Suppressor macrophage (primary cell): ENCODE results near the gene TNRC6A.
"Not testable (repeated sequence)": the region's sequence is repeated elsewhere in the genome, so short reads cannot be mapped to it uniquely, and the experiment has no call there.

Source experiments
- DNase-seq, 4 experiments: peaks; one replicate each; pipeline ENCODE4 v3.0.0-alpha.2; 2020 to 2022

TNRC6A gene

DNA sequence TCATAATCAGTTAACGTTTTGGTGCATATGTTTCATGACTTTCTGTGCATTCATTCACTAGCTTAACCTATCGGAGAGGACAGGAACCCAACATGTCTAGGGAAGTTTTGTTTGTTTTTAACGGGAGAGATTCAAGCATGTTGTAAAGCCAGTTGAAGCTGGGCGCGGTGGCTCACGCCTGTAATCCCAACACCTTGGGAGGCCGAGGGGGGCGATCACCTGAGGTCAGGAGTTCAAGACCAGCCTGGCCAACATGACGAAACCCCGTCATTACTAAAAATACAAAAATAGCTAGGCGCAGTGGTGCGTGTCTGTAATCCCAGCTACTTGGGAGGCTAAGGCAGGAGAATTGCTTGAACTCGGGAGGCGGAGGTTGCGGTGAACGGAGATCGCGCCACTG is 1.4 kb upstream of the TNRC6A start:
- DNase-seq = no peak

DNA sequence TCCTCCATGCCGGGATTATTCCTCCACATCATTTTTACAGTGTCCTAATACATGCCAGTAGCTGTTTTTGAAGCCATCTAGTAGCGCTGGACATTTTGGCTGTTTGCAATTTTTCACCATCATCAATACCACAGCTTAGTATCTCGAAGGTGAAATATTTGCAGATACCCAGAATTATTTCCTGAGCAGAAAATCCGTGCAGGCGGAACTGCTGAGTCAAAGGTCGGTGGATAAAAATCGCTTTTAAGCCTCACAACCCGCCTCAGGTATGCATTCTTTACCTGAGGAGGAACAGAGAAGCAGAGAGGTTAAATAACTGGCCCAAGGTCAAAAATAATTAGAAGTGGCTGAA is 584 bp upstream of the TNRC6A start:
- no peak for DNase-seq

DNA sequence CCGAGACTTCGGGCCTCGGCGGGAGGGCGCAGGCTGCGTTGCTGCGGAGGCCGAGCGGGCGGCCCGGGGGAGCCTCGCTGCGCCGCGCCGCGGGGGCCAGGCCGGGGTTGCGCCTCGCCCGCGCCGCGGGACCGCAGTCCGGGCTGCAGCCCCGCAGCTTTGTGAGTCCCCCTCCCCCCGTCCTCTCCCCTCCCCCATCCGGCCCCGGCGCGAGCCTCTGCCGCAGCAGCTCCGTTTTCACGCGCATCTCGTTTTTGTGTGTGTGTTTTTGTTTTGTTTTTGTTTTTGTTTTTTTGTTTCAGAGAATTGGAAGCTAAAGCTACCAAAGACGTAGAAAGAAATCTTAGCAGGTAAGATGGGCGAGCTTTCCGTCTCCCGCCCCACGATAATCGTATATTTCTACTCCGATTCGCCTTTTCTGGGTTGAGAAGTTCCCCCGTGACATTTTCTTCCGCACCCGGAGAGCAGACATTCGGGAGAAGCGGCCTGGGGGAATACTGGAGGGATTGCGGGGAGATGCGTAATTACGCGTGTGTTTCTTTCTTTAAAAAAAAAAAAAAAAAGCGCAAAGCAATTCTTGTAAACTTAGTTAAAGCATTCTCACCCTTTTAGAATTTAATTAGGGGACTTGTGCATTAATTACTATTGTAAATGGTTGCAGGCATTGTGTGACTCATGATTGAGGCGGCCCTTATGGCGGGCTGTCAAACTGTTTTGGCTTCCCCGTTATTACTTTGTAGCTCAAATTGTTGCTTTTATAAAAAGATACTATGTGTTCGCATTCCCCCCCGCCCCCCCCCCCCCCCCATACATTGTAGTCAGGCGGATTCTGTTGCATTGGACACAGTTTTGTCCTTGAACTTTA is 732 bp downstream of the TNRC6A start:
- DNase-seq = peak; percentile 27 to 39 (median 39)

DNA sequence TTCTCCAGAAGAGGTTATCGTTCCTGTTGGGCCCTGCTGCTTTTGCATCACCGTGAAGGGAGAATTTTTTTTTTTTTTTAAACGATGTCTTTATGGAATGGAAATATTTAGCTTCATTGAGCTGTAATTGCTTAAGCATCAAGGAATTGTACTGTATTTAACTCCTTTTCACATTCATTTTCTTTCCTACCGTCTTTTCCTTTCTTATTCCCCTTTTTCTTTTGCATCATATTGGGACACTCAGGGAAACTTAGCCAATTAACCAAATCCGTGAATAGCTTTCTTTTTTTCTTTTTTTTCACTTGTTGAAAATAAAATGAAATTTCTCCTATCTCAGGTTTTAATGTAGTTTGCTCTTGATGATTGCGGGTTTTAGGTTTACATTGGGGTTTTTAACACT is 1.5 kb downstream of the TNRC6A start:
- no peak for DNase-seq

DNA sequence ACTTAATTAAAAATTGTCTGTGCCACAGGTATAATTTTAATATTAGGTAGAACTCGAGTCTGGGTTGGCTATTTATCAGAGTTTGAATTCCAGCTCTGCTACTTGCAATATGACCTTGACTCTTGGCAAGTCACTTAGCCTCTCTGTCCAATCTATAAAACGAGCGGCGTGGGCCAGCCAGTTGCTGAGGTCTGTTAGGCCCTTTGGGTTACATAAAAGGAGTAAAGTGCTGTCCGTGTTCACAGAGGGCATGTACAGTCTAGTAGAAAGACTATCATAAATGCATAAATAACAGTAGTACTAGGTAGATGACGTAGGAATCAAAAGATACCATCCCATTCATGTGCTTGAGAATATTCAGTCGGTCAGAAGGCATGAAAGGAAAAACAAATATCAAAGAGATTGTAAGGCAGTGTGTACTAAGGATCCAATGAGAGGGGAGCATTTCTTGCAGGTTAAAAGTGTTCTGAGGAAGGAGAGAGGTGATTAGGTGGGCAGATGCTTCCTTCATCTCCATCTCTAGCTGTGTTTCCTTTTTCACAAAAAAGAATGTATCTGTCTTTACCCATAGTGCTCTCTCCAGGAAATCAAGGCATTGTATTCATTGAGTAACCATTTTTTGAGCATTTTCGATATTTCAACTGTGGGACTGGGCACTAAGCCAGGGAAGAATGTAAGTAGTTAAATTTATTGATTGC is 2.4 kb downstream of the TNRC6A start:
- no peak for DNase-seq

DNA sequence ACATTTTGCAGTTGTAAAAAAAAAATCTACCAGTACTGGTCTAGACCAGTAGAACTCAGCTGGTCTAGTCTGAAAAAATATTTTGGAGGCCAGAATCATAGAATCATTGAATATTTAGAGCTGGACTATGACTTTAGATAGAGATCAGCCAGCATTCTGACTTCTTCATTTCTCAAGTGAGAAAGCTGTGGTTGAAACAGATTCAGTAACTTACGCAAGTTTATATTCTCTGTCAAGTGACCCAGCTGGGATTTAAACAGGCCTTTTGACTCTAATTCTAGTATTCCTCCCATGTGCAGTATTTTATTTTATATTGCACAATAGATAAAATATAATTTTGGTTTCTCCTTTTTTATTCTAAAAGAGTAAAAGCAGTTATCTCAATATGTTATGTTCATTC is 4.9 kb downstream of the TNRC6A start:
- DNase-seq = peak; percentile 17 to 63 (median 40)

DNA sequence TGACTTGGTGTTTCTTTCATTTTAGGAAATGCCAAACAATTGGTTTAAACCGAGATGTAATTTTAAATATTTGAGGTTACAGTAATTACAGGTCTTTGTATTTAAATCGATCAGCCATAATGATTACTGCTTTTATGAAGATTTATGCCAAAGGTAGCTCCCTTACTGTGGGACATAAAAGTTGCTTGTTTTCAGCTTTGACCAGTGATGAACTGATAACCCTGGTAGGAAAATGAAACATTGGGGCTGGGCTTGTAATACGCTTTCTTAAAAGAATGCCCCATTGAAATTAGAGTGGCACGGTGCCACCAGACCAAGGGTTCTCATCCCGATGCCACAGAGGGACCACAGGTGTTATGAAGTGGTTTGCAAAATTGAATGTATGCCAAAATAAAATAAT is 7.3 kb downstream of the TNRC6A start:
- no peak for DNase-seq

DNA sequence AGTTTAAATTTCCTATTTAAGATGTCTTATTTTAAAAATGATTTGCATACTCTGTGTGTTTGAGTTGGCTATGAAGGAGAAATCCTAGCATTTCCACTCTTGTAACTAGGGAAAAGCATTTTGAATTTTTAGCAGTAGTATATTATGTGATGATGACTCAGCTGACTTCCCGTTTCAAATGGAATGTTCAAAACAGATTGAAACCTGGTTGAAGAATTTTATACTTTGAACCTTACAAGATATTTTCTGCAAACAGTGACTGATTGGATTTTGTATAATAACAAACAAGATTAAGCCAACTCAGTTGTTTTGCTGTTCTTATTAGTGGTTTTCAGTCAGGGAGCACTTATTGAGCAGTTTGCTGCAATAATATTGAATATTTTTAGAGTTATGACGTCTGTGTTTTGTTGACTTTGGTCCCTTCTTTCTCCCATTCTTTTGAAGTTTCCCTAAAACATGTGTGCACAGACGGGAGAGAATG is 8.0 kb downstream of the TNRC6A start:
- DNase-seq = peak in 2 of 4 experiments; percentile 44 to 46

DNA sequence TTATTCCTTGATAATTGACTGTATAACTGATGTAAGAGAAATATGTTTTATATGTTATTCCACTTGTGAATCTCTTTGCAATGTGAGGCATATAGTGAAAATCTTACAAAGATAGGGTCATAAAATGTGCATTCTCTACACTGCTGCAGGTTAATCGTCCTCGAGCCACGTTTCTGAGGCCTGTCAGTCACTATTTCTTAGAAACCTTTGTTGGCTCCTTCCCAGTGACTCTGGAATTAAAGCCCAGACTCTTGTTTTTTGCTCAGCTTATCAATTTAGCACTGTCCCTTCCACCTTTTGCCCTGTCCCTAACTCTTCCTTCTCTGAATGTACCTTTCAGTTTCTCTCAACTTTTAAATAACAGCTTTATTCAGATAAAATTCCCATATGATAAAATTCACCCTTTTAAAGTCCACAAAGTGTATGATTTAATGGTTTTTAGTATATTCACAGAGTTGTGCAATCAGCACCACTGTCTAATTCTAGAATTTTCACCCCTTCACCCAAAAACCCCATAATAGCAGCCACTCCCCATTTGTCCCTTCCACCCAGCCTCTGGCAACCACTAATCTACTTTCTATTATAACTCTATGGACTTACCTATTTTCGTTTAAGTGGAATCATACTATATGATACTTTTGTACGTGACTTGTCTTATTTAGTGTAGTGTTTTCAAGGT is 8.6 kb downstream of the TNRC6A start:
- DNase-seq = no peak

DNA sequence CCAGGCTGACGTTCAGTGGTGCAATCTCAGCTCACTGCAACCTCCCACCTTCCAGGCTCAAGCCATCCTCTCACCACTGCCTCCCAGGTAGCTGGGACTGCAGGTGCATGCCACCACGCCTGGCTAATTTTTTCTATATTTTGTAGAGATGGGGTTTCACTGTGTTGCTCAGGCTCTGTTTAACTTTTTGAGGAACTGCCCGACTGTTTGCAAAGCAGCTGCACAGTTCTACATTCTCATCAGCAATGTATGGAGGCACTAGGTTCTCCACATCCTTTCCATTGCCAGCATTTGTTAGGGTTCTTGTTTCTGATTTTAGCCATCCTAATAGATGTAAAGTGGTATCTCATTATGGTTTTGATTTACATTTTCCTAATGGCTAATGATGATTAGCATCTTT is 9.4 kb downstream of the TNRC6A start:
- DNase-seq = no peak

DNA sequence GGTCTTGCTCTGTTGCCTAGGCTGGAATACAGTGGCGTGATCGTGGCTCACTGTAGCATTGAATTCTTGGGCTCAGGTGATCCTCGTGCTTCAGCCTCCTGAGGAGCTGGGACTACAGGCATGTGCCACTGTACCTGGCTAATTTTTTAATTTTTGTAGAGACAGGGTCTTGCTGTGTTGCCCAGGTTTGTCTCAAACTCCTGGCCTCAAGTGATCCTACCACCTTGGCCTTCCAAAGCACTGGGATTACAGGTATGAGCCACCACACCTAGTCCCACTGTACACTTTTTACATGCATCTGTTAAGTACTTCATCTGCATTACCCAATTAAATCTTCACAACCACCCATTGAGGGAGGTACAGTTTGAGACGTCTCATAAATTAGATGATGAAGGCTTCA is 12.4 kb downstream of the TNRC6A start:
- no peak for DNase-seq

DNA sequence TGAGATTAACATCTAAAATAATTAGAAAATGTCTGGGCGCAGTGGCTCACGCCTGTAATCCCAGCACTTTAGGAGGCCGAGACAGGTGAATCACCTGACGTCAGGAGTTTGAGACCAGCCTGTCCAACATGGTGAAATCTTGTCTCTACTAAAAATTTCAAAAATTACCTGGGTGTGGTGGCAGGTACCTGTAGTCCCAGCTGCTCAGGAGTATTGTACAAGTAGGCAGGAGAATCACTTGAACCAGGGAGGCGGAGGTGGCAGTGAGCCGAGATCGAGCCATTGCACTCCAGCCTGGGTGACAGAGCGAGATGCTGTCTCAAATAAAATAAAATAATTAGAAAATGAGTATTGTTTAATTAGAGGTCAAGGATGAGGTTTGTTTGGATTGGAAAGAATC is 13.2 kb downstream of the TNRC6A start:
- not testable (repeated sequence) for DNase-seq

DNA sequence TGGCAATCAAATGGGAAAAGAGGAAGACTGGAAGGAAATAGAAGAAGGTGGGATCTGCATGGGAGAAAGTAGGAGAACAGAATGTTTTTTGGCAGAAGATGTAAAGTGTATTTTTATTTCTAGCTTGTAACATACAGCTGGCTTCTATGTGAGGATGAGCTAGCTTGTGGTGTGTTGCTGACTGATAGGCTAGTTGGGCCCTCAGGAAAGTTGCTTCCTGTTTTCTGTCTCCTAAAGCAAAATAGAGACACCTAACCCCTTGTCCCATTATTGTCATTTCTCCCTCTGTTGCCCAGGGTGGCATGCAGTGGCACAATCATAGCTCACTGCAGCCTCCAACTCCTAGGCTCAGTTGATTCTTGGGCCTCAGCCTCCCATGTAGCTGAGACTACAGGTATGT is 15.9 kb downstream of the TNRC6A start:
- peak in 2 of 4 experiments; percentile 11 to 22 for DNase-seq

DNA sequence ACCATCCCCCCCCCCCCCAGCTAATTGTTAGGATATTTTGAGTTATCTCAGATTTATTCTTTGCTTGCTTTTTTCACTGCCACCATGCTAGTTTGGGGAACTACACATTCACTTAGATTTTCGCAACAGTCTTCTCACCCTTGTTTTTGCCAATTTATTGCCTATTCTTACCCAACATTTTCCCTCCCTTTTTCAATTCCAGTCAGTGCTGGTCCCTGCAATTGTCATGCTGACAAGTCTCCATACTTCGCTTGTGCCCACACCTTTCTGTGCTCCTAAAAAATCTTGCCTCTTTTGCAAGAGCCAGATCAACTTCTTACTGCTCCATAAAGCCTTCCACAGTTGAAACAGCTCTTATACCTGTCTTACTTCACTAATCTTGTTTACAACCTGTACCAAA is 16.3 kb downstream of the TNRC6A start:
- DNase-seq = no peak

DNA sequence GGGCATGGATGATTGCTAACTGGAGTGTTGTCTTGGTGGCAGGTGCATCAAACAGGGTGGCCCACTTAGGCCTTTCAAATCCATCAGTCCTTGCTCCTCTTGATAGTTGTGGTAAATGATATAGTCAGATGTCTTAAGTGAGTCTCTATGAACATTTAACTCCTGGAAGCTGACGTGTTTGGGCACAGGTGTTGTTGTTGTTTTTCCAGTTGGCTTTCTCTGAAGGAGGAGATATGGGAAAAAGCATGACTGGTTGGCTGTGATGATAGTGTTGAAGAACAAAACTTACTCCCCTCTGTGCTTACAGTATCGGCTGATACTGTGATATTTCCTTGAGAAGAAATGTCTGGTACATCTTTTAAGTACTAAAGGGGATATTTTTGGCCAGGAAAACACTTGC is 18.0 kb downstream of the TNRC6A start:
- no peak for DNase-seq

DNA sequence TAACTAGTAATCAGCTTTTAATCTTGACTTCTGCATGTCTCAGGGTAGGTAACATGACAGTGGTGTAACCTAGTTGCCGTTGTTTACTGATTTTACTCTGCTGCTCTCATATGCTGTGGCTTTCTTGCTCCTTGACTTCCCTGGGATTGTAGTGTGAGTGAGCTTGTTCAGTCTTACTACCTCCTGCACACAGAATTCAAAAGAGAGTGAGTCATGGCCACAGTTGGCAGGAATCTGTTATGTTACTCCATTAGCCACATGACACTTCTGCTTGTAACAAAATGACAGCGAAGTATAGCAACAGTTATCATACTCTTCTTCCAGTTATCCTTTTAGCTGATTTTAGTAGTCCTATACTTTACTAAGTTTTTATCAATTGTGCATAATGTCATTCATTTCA is 18.8 kb downstream of the TNRC6A start:
- peak; percentile 66 to 83 (median 74) for DNase-seq

DNA sequence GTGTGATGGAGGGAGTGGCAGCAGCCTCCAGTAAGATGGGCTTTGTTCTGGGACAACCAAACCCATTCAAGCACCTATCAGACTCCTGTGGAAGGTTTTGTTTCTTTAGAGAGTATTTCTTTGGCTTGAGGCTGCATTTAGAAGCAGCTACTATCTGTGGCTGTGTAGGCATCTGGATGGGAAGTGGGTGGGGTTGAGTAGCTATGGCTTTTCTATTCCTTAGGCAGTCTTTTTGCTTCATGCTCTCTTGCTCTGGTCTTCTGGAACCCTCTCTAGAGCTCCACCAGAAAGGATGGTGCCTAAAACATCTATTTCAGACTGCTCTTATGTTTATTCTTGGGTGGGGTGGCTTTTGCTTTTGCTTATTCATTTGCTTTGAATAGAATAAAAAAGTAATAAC is 19.9 kb downstream of the TNRC6A start:
- no peak for DNase-seq

DNA sequence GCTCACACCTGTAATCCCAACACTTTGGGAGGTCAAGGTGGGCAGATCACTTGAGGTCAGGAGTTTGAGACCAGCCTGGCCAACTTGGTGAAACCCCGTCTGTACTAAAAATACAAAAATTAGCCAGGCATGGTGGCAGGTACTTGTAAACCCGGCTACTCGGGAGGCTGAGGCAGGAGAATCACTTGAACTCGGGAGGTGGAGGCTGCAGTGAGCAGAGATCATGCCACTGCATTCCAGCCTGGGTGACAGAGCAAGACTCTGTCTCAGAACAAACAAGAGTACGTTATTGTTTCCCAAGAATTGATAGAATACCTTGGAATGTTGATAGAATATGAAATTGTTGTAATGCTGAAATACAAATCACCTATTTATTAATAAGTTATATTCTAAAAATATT is 20.4 kb downstream of the TNRC6A start:
- not testable (repeated sequence) for DNase-seq

DNA sequence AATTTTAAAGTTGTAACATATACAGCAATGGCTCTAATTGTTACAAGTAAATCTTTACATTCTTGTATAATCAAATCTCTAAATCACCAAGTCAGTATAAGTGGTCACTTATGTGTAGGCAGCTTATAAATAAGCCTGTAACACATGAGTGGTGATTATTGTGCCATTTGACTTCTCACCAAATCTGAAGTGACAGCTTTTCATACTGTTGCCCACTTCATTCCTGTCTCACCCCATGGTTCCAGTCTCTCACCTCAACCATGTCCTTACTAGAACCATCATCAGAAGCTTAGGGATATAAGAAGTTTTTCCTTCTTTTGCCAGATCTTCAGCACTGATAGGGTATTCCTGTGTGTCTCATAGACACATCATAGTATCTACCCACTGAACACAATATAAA is 23.5 kb downstream of the TNRC6A start:
- DNase-seq = no peak

DNA sequence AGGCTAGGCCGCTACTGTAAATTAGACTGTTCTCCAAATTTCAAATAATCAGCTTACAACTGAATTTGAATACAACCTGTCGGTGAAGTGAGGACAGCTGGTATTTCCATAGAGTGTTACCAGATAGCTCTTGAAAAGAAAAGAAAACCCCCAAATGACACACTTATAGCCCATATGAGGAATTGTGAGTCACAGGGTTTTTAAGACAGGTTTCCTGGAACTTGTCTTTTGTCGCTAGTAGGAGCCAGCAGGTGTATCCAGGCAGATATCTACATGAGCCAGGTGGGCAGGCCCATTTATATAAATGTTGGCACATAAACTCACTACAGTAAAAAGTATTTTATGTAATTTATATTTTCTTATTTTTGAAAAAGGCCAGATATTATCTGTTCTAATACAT is 24.0 kb downstream of the TNRC6A start:
- no peak for DNase-seq

DNA sequence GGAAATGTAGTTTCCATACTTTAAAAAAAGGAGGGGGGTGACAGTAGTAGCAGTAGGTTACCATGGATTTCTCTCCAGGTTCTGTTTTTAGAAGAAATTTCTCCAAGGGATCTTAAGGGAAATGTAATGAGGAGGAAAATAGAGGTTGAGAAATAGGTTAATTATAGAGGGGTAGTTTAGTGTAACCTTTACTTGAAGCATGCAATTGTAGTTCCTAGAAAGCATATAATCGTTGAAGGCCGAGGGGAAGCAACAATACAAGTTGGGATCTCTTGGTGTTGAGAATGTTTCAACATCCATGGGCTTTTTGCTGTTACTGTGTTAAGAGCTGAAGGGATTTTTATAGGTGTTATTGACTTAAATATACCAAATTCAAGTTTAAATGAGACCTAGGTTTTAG is 25.1 kb downstream of the TNRC6A start:
- no peak for DNase-seq

DNA sequence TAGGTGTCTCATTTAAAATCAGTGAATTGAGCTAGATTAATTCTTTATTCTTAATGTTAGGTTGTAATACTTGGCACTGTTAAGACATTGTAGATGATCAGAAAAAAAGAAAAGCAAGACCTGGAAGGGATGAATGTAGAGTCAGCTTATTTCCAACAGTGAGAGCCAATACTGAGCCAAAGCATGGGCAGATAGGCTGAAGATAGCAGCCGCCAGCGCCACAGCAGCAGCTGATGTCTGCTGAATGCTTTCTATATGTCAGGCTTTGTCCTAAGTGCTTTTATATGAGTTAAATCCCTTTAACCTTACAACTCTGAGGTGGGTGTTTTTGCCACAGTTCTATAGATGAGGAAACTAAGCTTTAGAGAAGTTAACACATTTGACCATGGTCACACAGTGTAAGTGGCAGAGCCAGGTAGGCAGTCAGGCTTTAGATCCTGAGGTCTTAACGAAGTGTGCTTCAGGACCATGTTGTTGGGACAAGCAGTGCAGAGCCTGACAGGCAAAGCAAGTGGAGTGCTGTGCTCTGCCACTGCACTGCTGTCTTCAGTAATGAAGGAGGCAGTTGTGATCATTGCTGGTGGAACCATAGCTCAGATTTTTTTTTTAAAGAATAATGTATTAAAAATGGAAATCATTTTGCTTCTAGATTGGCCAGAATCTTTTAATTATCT is 25.9 kb downstream of the TNRC6A start:
- no peak for DNase-seq

DNA sequence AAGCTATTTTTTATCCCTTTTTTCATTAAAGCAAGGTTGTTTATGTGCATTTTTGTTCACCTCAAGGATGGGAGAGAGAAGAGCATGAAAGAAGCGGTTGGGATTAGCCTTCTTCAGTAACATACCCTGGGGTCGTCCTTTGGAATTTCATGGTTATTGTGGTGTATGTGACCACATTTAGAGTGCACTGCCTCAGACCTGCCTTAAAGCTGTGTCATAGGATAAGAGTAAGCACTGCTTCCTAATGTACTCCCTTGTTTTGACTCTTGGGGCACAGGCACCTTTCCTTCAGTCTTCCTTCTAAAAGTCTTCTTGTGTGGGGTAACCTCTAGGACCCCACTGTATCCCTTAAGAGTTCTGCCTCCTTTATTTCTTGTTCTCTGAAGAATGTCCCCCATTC is 28.9 kb downstream of the TNRC6A start:
- no peak for DNase-seq
